Endothelial cell of umbilical vein (primary cell): ENCODE measurements around the gene ANKRD63. TPM values are rescaled to one million over a fixed set of nuclear protein-coding genes. Genes with fewer than 3 reads are reported as not detected.

Experiments used
- BruUV-seq: library from RNA; stranded (reverse); fragments of 400-500 nt; replicated peaks from 2 replicates; lab custom pipeline; 2021; lab: Mats Ljungman, UMichigan
- CTCF ChIA-PET: fragments of 300-600, 350-600 bp; sonication (Branson Sonifier 250); formaldehyde crosslinking; loops from one replicate; lab custom pipeline; 2021; ENCODE audit warnings: antibody characterized with exemption, inconsistent platforms; lab: Charles Lee
- POLR2A ChIA-PET: fragments of 300-600, 350-600 bp; sonication (Branson Sonifier 250); formaldehyde crosslinking; loops from one replicate; lab custom pipeline; 2021; ENCODE audit warnings: antibody characterized with exemption, inconsistent platforms; lab: Charles Lee
- DNase-seq: peaks from one replicate; pipeline ENCODE4 v3.0.0-alpha.2; 2011; ENCODE audit warnings: low read depth, low spot score
- FAIRE-seq: peaks from 2 replicates; lab custom pipeline; 2011; peaks lifted over from hg19 to GRCh38; lab: Jason Lieb, UNC
- H2AFZ ChIP-seq: 2 replicates; pipeline ENCODE4 v1.6.0; 2012; ENCODE audit warnings: low read depth, low read length, control low read depth, inconsistent platforms
- H3K27ac ChIP-seq: 2 replicates; pipeline ENCODE4 v1.5.1; 2011; ENCODE audit warnings: low read depth, mild to moderate bottlenecking, control low read depth, low read length, moderate library complexity; ENCODE audit not compliant: insufficient read depth
- H3K27me3 ChIP-seq, 2 experiments: 2 replicates each; pipeline versions ENCODE4 v1.6.0 to v1.6.1; 2011; ENCODE audit warnings: low read length in 2 of 2, mixed read lengths in 1 of 2; ENCODE audit not compliant: control insufficient read depth in 2 of 2, insufficient read depth in 2 of 2
- H3K36me3 ChIP-seq, 2 experiments: 2 replicates in 1 of 2; 3 replicates in 1 of 2; pipeline ENCODE4 v1.5.1; 2011; ENCODE audit warnings: low read length in 2 of 2, mild to moderate bottlenecking in 1 of 2, moderate library complexity in 1 of 2; ENCODE audit not compliant: control insufficient read depth in 2 of 2, insufficient read depth in 2 of 2; ENCODE audit errors: extremely low read depth in 1 of 2
- H3K4me1 ChIP-seq: 3 replicates; pipeline ENCODE4 v1.5.1; 2011; ENCODE audit warnings: mild to moderate bottlenecking, low read length; ENCODE audit not compliant: control insufficient read depth, insufficient read depth; ENCODE audit errors: extremely low read depth
- H3K4me2 ChIP-seq: 2 replicates; pipeline ENCODE4 v1.6.1; 2011; ENCODE audit warnings: low read length, control low read depth, mixed read lengths; ENCODE audit not compliant: insufficient read depth
- H3K4me3 ChIP-seq, 3 experiments: fragments of 200-600 bp in 1 of 3; sonication (generic), shearing (Covaris generic) in 1 of 3; replicated peaks in 1 of 3; 2 replicates each; pipeline ENCODE4 v1.5.1; 2011 to 2016; ENCODE audit warnings: control low read depth in 3 of 3, low read length in 3 of 3, mild to moderate bottlenecking in 2 of 3, inconsistent platforms in 1 of 3, low read depth in 1 of 3, moderate library complexity in 1 of 3; ENCODE audit not compliant: insufficient read depth in 1 of 3
- H3K79me2 ChIP-seq: 2 replicates; pipeline ENCODE4 v1.6.0; 2012; ENCODE audit warnings: low read length, inconsistent platforms; ENCODE audit not compliant: control insufficient read depth, insufficient read depth
- H3K9ac ChIP-seq: replicated peaks from 2 replicates; pipeline ENCODE3; 2011; ENCODE audit warnings: low read length, control low read depth; ENCODE audit not compliant: insufficient read depth; ENCODE audit errors: extremely low read depth
- H3K9me1 ChIP-seq: replicated peaks from 3 replicates; pipeline ENCODE4 v1.6.0; 2011; ENCODE audit warnings: mild to moderate bottlenecking, low read length; ENCODE audit not compliant: control insufficient read depth, insufficient read depth; ENCODE audit errors: extremely low read depth
- H3K9me3 ChIP-seq: replicated peaks from 2 replicates; pipeline ENCODE4 v1.5.1; 2012; ENCODE audit warnings: low read length, inconsistent platforms; ENCODE audit not compliant: control insufficient read depth, insufficient read depth
- H4K20me1 ChIP-seq: replicated peaks from 2 replicates; pipeline ENCODE3; 2011; ENCODE audit warnings: mild to moderate bottlenecking, low read length; ENCODE audit not compliant: control insufficient read depth, insufficient read depth; ENCODE audit errors: extremely low read depth
- CTCF ChIP-seq, 2 donors: IDR thresholded peaks; 1 replicate in 1 of 2; 2 replicates in 1 of 2; pipeline ENCODE4 v1.5.1; 2011; ENCODE audit warnings: low read length in 2 of 2, mild to moderate bottlenecking in 2 of 2, moderate library complexity in 2 of 2, control low read depth in 1 of 2, inconsistent platforms in 1 of 2, low read depth in 1 of 2; ENCODE audit not compliant: insufficient read depth in 1 of 2; ENCODE audit errors: extremely low read depth in 1 of 2
- EZH2 ChIP-seq: IDR thresholded peaks from 2 replicates; pipeline ENCODE4 v1.6.1; 2012; ENCODE audit warnings: borderline replicate concordance, low read depth, mild to moderate bottlenecking, moderate library complexity, low read length, inconsistent platforms; ENCODE audit not compliant: severe bottlenecking
- FOS ChIP-seq: IDR thresholded peaks from 2 replicates; pipeline ENCODE4 v1.6.1; 2011; ENCODE audit warnings: mild to moderate bottlenecking, low read length, moderate library complexity, borderline replicate concordance; ENCODE audit not compliant: insufficient read depth
- GATA2 ChIP-seq: IDR thresholded peaks from 2 replicates; pipeline ENCODE4 v1.7.0; 2011; ENCODE audit warnings: low read depth, mild to moderate bottlenecking, moderate library complexity, mixed read lengths, low read length; ENCODE audit not compliant: insufficient read length, insufficient read depth
- JUN ChIP-seq: IDR thresholded peaks from 2 replicates; pipeline ENCODE4 v1.6.1; 2011; ENCODE audit warnings: borderline replicate concordance, low read depth; ENCODE audit not compliant: insufficient read length, insufficient read depth
- MYC ChIP-seq: IDR thresholded peaks from one replicate; pipeline ENCODE4 v1.6.1; 2011; ENCODE audit warnings: mild to moderate bottlenecking, low read depth, low read length
- POLR2A ChIP-seq: IDR thresholded peaks from 2 replicates; pipeline ENCODE4 v1.6.1; 2012; ENCODE audit warnings: low read depth, mild to moderate bottlenecking, control low read depth, low read length
- POLR2AphosphoS5 ChIP-seq: IDR thresholded peaks from 2 replicates; pipeline ENCODE4 v1.6.1; 2012; ENCODE audit warnings: low read depth, mild to moderate bottlenecking, control low read depth, low read length, moderate library complexity; ENCODE audit not compliant: insufficient read depth
- dilution Hi-C: fragments of 300-500 bp; cut with MboI; formaldehyde crosslinking; loops from one replicate; pipeline ENCODE4 v1.15.0; 2019; ENCODE audit warnings: low sequenced_read_pairs; ENCODE audit not compliant: extremely low pct_ligation_motif_present
- intact Hi-C: fragments of 100-400 bp; cut with micrococcal nuclease; formaldehyde crosslinking; loops from one replicate; pipeline ENCODE4 v1.10.0; 2022
- polyA plus RNA-seq, 4 experiments: library from polyadenylated mRNA; depleted of rRNA in 3 of 4; stranded (reverse) in 3 of 4; unstranded in 1 of 4; fragments of >200 nt; gene quantifications; 2 replicates each; pipeline versions ENCODE4 v1.2.1 to v1.2.3, GENCODE V29; 2011 to 2012; ENCODE audit warnings: missing spikeins in 1 of 4
- total RNA-seq: library from RNA; stranded (reverse); gene quantifications from 2 replicates; pipeline ENCODE4 v1.2.3, GENCODE V29; 2021
- TF ChIP-seq, protein P1 (sequence below): IDR thresholded peaks from 2 replicates; pipeline ENCODE4 v1.6.1; 2011; ENCODE audit not compliant: insufficient read depth, insufficient read length

The ANKRD63 gene
- total and polyA plus RNA-seq, 2 donors (not counting 3 experiments of a cell fraction or from before 2014, with no cell fraction given), result not detected

DNA sequence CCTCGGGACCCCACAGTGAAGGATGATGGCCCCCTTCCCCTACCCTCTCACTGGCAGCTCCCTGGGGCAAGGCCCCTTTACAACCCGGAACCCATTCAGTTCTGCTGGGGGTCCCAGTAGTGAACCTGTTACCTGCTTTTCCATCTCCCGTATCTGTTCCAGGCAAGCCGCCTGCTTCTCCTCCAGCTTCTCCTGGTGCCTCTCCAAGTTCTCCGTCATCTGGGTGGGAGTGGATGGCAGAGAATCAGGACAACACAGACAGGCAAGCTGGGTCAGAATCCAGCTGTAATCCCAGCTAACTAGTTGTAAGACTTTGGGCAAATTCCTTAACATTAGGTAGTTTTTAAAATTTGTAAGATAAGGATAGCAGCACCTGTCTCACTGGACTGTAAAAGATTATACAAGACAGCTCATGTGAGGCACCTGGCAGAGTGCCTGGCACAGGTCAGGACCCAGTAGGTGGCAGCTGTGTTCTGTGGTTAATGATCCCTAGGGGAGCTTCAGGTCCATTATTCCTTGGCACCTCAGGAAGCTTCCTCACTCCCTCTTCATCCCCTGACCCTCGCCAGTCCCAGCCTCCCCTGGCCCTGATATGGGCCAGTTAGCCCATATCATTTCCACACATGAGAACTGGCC, 6.4 kb upstream of the ANKRD63 start:
- no peak overlapping the region for H2AFZ ChIP-seq
- FAIRE-seq (no peak), DNase-seq (no peak)
- H3K27ac ChIP-seq, result no peak overlapping the region
- peaks cover under 1 to 18% of the 10 kb centered on the region in 2 experiments for H3K27me3 ChIP-seq
- dilution Hi-C loops, result no loop called here
- no peaks in the 10 kb centered on the region for H4K20me1 ChIP-seq
- no peak overlapping the region for H3K9ac ChIP-seq
- no peaks in the 10 kb centered on the region for H3K9me3 ChIP-seq
- no peaks in the 10 kb centered on the region for H3K79me2 ChIP-seq
- H3K36me3 ChIP-seq, result no peaks in the 10 kb centered on the region
- TF ChIP-seq, protein P1, sequence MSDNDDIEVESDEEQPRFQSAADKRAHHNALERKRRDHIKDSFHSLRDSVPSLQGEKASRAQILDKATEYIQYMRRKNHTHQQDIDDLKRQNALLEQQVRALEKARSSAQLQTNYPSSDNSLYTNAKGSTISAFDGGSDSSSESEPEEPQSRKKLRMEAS, result no peak
- TF ChIP-seq POLR2A (no peak), CTCF (IDR thresholded peaks at IDR 0.05; ENCODE audit: extremely low read depth in 1 of 2, insufficient read depth in 1 of 2, low read depth in 1 of 2, low read length in 2 of 2) (no peak), EZH2 (no peak), GATA2 (no peak), MYC (no peak), POLR2AphosphoS5 (no peak), JUN (no peak), FOS (no peak)
- intact Hi-C loops, result no loop called here
- H3K4me3 ChIP-seq, result no peak overlapping the region
- POLR2A ChIA-PET, result no interaction called here
- no peaks in the 10 kb centered on the region for H3K9me1 ChIP-seq
- no TSS peak for BruUV-seq
- CTCF ChIA-PET, result interaction anchor here (0.6 to 7.5 kb wide), 6 partner anchors 10 to 185 kb away, joined by 3 to 77 read pairs (median 18); partner anchors contain the start of genes CCDC9B and PLCB2
- no peak overlapping the region for H3K4me2 ChIP-seq
- H3K4me1 ChIP-seq, result peaks cover 5% of the 10 kb centered on the region
